A673 (cell line): Measurements from ENCODE around the gene KDM8. TPM values are rescaled to one million over a fixed set of nuclear protein-coding genes. Genes with fewer than 3 reads are reported as not detected.

ENCODE experiments used
- BruUV-seq: library from RNA; stranded (reverse); fragments of 400-500 nt; replicated peaks from 2 replicates; lab custom pipeline; 2021; lab: Mats Ljungman, UMichigan
- CTCF ChIA-PET: fragments of 300-600 bp; sonication (Branson Sonifier 250); formaldehyde crosslinking; loops from one replicate; lab custom pipeline; 2022; ENCODE audit warnings: antibody characterized with exemption; lab: Charles Lee
- POLR2A ChIA-PET: fragments of 300-600 bp; sonication (Branson Sonifier 250); formaldehyde crosslinking; loops from one replicate; lab custom pipeline; 2022; ENCODE audit warnings: antibody characterized with exemption; ENCODE audit not compliant: low non-redundant PET; lab: Charles Lee
- DNase-seq: peaks from one replicate; pipeline ENCODE4 v3.0.0-alpha.2; 2015; ENCODE audit warnings: low spot score
- H3K27ac ChIP-seq: fragments of 200-600 bp; sonication (generic); 2 replicates; pipeline ENCODE4 v1.5.1; 2016; ENCODE audit warnings: mixed run types, low read depth, mild to moderate bottlenecking, mixed read lengths, antibody characterized with exemption, low read length; ENCODE audit not compliant: poor library complexity, severe bottlenecking
- H3K27me3 ChIP-seq: fragments of 200-600 bp; sonication (generic); replicated peaks from 2 replicates; pipeline ENCODE4 v1.6.1; 2017; ENCODE audit warnings: mixed run types, low read depth, mild to moderate bottlenecking, mixed read lengths, antibody characterized with exemption, low read length; ENCODE audit not compliant: insufficient read depth, poor library complexity
- H3K36me3 ChIP-seq: fragments of 200-600 bp; sonication (generic); 2 replicates; pipeline ENCODE4 v1.6.1; 2016; ENCODE audit warnings: mixed run types, mild to moderate bottlenecking, mixed read lengths, antibody characterized with exemption, low read length; ENCODE audit not compliant: insufficient read depth, poor library complexity, severe bottlenecking
- H3K4me1 ChIP-seq: fragments of 200-600 bp; sonication (generic); 2 replicates; pipeline ENCODE4 v1.6.1; 2017; ENCODE audit warnings: mixed run types, mild to moderate bottlenecking, mixed read lengths, antibody characterized with exemption, low read length; ENCODE audit not compliant: insufficient read depth, poor library complexity, severe bottlenecking
- H3K4me3 ChIP-seq: fragments of 200-600 bp; sonication (generic); 2 replicates; pipeline ENCODE4 v1.5.1; 2016; ENCODE audit warnings: low read depth, mixed run types, mild to moderate bottlenecking, mixed read lengths, low read length; ENCODE audit not compliant: poor library complexity, severe bottlenecking
- H3K9me3 ChIP-seq: fragments of 200-600 bp; sonication (generic); 2 replicates; pipeline ENCODE4 v1.6.1; 2016; ENCODE audit warnings: mixed run types, low read depth, mild to moderate bottlenecking, mixed read lengths, antibody characterized with exemption, low read length; ENCODE audit not compliant: poor library complexity, severe bottlenecking
- EZH2 ChIP-seq: fragments of 200-600 bp; sonication (generic); IDR thresholded peaks from 2 replicates; pipeline ENCODE4 v1.6.1; 2017; ENCODE audit warnings: borderline replicate concordance, low read depth, mild to moderate bottlenecking, mixed read lengths, antibody characterized with exemption, low read length; ENCODE audit not compliant: poor library complexity, severe bottlenecking
- intact Hi-C: fragments of 100-400 bp; cut with micrococcal nuclease; formaldehyde crosslinking; loops from one replicate; pipeline ENCODE4 v1.10.0; 2022; ENCODE audit not compliant: unreplicated experiment
- total RNA-seq: library from RNA; stranded (reverse); gene quantifications from 2 replicates; pipeline ENCODE4 v1.2.3, GENCODE V29; 2021
- TF ChIP-seq, protein P1 (sequence below): fragments of 300-800, 200-600 bp; sonication (generic); conservative IDR thresholded peaks from 2 replicates; pipeline ENCODE4 v1.5.1; 2017; ENCODE audit warnings: low read depth, mild to moderate bottlenecking, antibody characterized with exemption, low read length, moderate library complexity, mixed read lengths

KDM8 gene
- total RNA-seq, 1 experiment from 2014 or later, result 8.8 TPM

DNA sequence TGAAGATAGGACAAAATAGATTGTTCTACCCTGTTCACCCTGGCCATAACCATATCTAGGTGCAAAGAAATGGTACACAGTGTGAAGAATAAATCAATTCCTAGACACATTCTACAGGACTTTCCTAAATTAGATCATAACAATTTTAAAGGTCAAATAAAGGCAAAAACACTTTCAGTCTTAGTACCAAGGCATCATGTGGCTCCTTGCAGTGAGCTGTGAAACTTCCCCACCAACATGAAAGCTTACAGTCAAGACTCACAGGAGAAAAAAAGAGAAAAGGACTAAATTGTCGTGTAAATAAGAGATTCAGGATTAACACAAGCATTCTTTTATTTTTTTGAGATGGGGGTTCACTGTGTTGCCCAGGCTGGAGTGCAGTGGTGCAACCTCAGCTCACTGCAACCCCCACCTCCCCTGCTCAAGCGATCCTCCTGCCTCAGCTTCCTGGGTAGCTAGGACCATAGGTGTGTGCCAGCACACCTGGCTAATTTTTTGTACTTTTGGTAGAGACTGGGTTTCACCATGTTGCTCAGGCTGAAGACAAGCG is 51.0 kb downstream of the KDM8 start:
- H3K4me3 ChIP-seq, result no peak overlapping the region
- no peak for DNase-seq
- no peaks in the 10 kb centered on the region for H3K36me3 ChIP-seq
- TF ChIP-seq EZH2, result no peak
- TF ChIP-seq, protein P1, sequence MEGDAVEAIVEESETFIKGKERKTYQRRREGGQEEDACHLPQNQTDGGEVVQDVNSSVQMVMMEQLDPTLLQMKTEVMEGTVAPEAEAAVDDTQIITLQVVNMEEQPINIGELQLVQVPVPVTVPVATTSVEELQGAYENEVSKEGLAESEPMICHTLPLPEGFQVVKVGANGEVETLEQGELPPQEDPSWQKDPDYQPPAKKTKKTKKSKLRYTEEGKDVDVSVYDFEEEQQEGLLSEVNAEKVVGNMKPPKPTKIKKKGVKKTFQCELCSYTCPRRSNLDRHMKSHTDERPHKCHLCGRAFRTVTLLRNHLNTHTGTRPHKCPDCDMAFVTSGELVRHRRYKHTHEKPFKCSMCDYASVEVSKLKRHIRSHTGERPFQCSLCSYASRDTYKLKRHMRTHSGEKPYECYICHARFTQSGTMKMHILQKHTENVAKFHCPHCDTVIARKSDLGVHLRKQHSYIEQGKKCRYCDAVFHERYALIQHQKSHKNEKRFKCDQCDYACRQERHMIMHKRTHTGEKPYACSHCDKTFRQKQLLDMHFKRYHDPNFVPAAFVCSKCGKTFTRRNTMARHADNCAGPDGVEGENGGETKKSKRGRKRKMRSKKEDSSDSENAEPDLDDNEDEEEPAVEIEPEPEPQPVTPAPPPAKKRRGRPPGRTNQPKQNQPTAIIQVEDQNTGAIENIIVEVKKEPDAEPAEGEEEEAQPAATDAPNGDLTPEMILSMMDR, result no peak
- CTCF ChIA-PET, result interaction anchor here (0.8 kb wide), 1 partner anchor 11 kb away, joined by 3 read pairs; no protein-coding TSS in a partner anchor
- POLR2A ChIA-PET, result no interaction called here
- H3K4me1 ChIP-seq, result peaks cover 9% of the 10 kb centered on the region
- no TSS peak for BruUV-seq
- H3K9me3 ChIP-seq, result no peaks in the 10 kb centered on the region
- H3K27ac ChIP-seq, result no peak overlapping the region
- intact Hi-C loops, result no loop called here
- no peaks in the 10 kb centered on the region for H3K27me3 ChIP-seq

DNA sequence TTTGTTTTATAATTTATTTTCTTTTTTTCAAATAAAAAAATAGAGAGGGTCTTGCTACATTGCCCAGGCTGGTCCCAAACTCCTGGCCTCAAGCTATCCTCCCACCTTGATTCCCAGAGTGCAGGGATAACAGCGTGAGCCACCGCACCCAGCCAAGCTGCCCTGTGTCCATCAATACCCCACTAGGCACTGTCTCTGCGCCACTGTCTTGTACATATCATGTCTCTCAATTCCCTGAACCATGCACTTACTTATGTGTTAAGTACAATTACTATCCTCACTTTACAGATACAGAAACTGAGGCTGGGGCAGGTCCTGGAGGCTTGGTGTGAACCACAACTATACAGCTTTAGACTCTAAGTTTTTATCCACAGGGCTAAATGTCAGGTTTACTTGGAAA is 53.5 kb downstream of the KDM8 start:
- ChIA-PET POLR2A (no interaction called here), CTCF (interaction anchor here (0.6 kb wide), 1 partner anchor 99 kb away, joined by 7 read pairs; no protein-coding TSS in a partner anchor)
- Histone ChIP-seq H3K4me1 (peaks cover 9% of the 10 kb centered on the region), H3K27me3 (no peaks in the 10 kb centered on the region), H3K36me3 (no peaks in the 10 kb centered on the region), H3K27ac (no peak overlapping the region), H3K9me3 (no peaks in the 10 kb centered on the region), H3K4me3 (no peak overlapping the region)
- intact Hi-C loops, result no loop called here
- no TSS peak for BruUV-seq
- TF ChIP-seq EZH2, result no peak
- DNase-seq, result no peak

DNA sequence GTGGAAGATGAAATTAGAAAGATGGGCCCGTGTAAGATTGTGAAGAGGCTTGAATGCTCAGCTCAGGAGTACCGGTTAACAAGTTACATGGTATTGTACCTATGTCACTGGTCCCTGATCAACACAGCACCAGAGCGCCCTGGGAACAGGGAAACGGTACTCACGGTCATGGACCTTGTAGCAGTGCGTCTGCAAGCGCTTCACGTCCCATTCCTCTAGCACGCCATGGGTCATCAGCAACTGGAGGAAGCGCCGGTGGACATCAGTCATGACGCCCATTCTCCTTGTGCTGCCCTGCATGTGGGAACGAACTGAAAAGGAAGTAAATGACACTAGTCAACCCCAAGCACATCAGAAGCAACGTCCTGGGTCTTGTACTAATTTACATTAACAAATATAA is 53.9 kb downstream of the KDM8 start:
- BruUV-seq, result no TSS peak
- no peak overlapping the region for H3K4me3 ChIP-seq
- POLR2A ChIA-PET, result no interaction called here

More for the DNA sequence above, 53.9 kb downstream of the KDM8 start:
- H3K9me3 ChIP-seq, result no peaks in the 10 kb centered on the region
- intact Hi-C loops, result no loop called here
- DNase-seq, result no peak
- H3K27ac ChIP-seq, result no peak overlapping the region
- no peaks in the 10 kb centered on the region for H3K36me3 ChIP-seq
- peaks cover 9% of the 10 kb centered on the region for H3K4me1 ChIP-seq
- CTCF ChIA-PET, result interaction anchor here (0.6 kb wide), 1 partner anchor 99 kb away, joined by 7 read pairs; no protein-coding TSS in a partner anchor
- H3K27me3 ChIP-seq, result no peaks in the 10 kb centered on the region
- TF ChIP-seq, protein P1, result no peak
- TF ChIP-seq EZH2, result no peak
